K562 (cell line): ENCODE data around the gene PITPNM1. TPM values are rescaled to one million over a fixed set of nuclear protein-coding genes. Genes with fewer than 3 reads are reported as not detected.

Source experiments
- ARNT ChIP-seq, 2 experiments: fragments of 450-650 bp; IDR thresholded peaks; 2 replicates each; pipeline ENCODE4 v1.6.1; 2016; ENCODE audit warnings: mild to moderate bottlenecking in 1 of 2
- ATF3 ChIP-seq, 2 experiments: fragments of 450-650 bp in 1 of 2; sonication (generic) in 1 of 2; formaldehyde crosslinking in 1 of 2; IDR thresholded peaks in 1 of 2; conservative IDR thresholded peaks in 1 of 2; 2 replicates each; pipeline versions ENCODE4 v1.6.1 to v1.8.1; 2016 to 2023; ENCODE audit warnings: mild to moderate bottlenecking in 2 of 2, moderate library complexity in 2 of 2, inconsistent platforms in 1 of 2, missing genetic modification reagents in 1 of 2
- DPF2 ChIP-seq: fragments of 450-650 bp; IDR thresholded peaks from 2 replicates; pipeline ENCODE4 v1.6.1; 2016
- FOSL1 ChIP-seq: fragments of 200-800 bp; sonication (Bioruptor generic); conservative IDR thresholded peaks from 2 replicates; pipeline ENCODE4 v1.6.1; 2016; ENCODE audit warnings: missing genetic modification characterization, missing compliant biosample characterization
- GTF2F1 ChIP-seq: IDR thresholded peaks from 2 replicates; pipeline ENCODE4 v1.6.1; 2011; ENCODE audit warnings: low read depth, low read length, improper control_type of control experiment
- HMBOX1 ChIP-seq: sonication (generic); IDR thresholded peaks from 2 replicates; pipeline ENCODE4 v1.6.1; 2016
- HOMEZ ChIP-seq: fragments of 250-450 bp; sonication (Bioruptor Pico); IDR thresholded peaks from 2 replicates; pipeline ENCODE4 v1.4.0; 2020; ENCODE audit warnings: mild to moderate bottlenecking, moderate library complexity
- SPI1 ChIP-seq: IDR thresholded peaks from 2 replicates; pipeline ENCODE4 v1.6.1; 2011; ENCODE audit warnings: low read depth, low read length, control low read depth, borderline replicate concordance
- TEAD2 ChIP-seq: fragments of 450-650 bp; IDR thresholded peaks from 2 replicates; pipeline ENCODE4 v1.6.1; 2016; ENCODE audit warnings: missing genetic modification characterization, control low read depth, missing compliant biosample characterization
- ZBTB12 ChIP-seq: fragments of 250-450 bp; sonication (Bioruptor Pico); IDR thresholded peaks from 2 replicates; pipeline ENCODE4 v1.4.0; 2020
- ZNF384 ChIP-seq: IDR thresholded peaks from 2 replicates; pipeline ENCODE4 v1.6.1; 2012; ENCODE audit warnings: low read depth, low read length, improper control_type of control experiment
- ZNF592 ChIP-seq: fragments of 450-650 bp; IDR thresholded peaks from 2 replicates; pipeline ENCODE4 v1.6.1; 2017; ENCODE audit warnings: antibody characterized with exemption, mild to moderate bottlenecking
- polyA plus RNA-seq, 8 experiments: library from polyadenylated mRNA; depleted of rRNA in 4 of 8; stranded (reverse) in 5 of 8; unstranded in 3 of 8; fragments of >200 nt; fragmentation: Nextera tagmentation in 2 of 8; fragmentation: Illumina TruSeq in 1 of 8; extraction: Ambion mirVana in 2 of 8; extraction: Trizol in 1 of 8; gene quantifications; 2 replicates each; pipeline versions ENCODE4 v1.2.1 to v1.2.3, GENCODE V29; 2011 to 2014; ENCODE audit warnings: inconsistent platforms in 1 of 8, missing spikeins in 1 of 8
- total RNA-seq, 7 experiments: library from RNA; depleted of rRNA in 6 of 7; stranded (reverse); fragments of >200 nt in 6 of 7; fragmentation: Illumina TruSeq in 2 of 7; extraction: Trizol in 2 of 7; gene quantifications; 2 replicates each; pipeline versions ENCODE4 v1.2.1 to v1.2.3, GENCODE V29; 2011 to 2021; ENCODE audit warnings: low replicate concordance in 1 of 7

The PITPNM1 gene
- total and polyA plus RNA-seq, 9 of the 15 experiments (the other 6 are each of a cell fraction or from before 2014, with no cell fraction given): 0.11 to 53.7 (median 16.0) TPM

- TF ChIP-seq ATF3 (IDR thresholded peaks at IDR 0.05) (peak; percentile 57), ATF3 (CRISPR knock-in tag; conservative IDR thresholded peaks at IDR 0.05) (no peak), TEAD2 (tag) (no peak), HOMEZ (no peak), FOSL1 (peak; percentile 57; the same call in 1 of the 2 replicates), GTF2F1 (no peak), ZNF592 (no peak), ARNT (IDR thresholded peaks at IDR 0.05) (0 out of 4 replicates have a peak, but pooled peaks of 1 of the 2 experiments have one; percentile 39), SPI1 (peak; percentile 88; the same call in 1 of the 2 replicates), ZNF384 (peak; percentile 91), HMBOX1 (no peak), ZBTB12 (CRISPR knock-in tag) (no peak), DPF2 (peak; percentile 27; the same call in 1 of the 2 replicates)
- TF ChIP-seq, all 486 proteins: peak for 11
Observed at GRCh38 chr11:67482275-67482826, 22.8 kb downstream of the PITPNM1 start (continued).
